NCI-H1694 (cell line): ENCODE data around the gene ADRA2B.
"Not testable (repeated sequence)": the region's sequence is repeated elsewhere in the genome, so short reads cannot be mapped to it uniquely, and the experiment has no call there.

ENCODE experiments used
- DNase-seq: peaks from one replicate; lab custom pipeline; 2025; lab: John Stamatoyannopoulos, UW

The ADRA2B gene

DNA sequence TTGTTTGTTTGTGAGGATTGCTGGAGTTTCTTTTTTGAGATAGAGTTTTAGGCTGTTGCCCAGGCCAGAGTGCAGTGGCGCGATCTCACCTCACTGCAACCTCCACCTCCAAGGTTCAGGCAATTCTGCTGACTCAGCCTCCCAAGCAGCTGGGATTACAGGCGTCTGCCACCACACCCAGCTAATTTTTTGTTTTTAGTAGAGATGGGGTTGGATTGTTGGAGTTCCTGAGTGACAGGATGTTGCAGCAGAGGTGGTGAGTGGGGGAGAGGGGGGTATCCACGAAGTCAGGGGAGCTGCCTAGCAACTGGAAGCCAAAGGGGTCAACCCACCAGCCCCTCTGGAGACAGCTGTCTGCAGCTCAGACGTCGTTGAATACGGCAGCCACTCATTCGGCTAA lies 46.5 kb downstream of the ADRA2B start:
- not testable (repeated sequence) for DNase-seq

DNA sequence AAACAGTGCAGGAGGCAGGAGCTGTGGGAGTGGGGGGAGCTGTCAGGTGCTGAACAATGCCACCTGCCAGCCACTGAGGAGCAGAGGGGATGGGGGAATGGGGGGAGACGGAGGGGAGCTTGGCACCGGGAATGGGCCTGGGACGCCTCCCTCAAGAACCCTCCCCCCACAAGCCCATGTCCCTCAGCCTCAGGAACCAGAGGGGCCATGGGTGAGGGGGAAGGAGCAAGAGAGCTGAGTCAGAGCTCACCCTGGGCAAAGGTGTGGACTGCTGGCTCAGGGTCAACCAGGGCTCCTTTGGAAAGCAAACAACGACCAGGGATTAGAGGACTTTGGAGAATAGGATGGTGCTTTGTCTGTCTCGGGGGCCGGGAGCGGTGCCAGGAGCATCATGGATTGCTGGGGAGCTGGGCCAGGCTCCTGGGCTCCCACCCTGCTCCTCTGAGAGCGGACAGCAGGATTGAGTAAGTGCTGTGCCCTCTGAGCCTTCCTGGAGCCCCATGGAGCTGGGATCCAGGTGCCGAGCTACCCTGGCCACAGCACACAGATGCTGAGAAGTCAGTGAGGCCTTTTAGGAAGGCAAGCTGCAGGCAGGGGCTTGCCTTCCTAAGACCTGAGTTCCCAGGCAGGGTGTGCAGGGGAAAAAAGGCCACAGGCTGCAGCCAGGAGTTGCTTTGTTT lies 48.3 kb downstream of the ADRA2B start:
- not testable (repeated sequence) for DNase-seq

DNA sequence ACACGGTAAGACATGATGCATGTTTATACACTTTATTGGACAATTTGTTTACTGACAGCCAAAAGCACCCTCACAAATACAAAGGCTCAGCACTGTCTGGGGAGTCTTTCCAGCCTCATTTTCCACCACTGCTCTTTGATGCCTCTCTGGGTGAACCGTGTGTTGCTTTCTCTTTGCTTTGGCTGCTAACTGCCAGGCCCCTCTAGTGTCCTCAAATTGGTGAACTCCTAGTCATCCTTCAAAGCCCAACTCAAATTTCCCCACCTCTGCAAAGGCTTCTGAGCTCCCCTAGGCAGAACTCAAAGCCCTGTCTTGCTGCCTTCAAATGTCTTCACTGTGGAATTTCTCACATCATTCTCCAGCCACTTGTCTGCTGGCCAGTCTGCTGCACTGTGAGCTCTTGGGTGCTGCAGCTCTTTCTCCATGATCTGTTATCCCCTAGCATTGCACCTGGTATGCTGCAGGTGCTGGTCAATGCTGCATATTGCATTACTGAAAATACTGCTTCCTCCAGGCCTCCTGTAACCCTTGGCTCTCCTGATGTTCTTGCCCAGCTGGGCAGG lies 49.2 kb downstream of the ADRA2B start:
- DNase-seq: not testable (repeated sequence)

DNA sequence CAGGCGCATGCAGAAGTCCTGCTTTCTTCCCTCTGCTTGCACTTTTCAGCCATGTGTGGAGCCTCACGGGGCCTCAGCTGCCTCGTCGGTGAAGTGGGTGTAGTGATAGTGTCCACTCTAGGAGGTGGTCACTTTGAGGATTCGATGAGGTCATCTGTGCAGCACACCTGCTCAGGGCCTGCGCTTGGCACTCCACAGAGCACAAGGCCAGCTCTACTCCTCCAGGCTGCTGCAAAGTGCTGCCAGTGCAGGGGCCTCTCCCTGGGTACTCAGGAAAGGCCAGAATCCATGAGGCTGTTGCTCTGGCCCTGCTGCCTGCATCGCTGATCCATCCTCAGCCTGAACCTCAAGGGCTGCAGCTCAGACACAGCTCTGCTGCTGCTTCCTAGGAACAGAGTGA lies 49.9 kb downstream of the ADRA2B start:
- DNase-seq: not testable (repeated sequence)

DNA sequence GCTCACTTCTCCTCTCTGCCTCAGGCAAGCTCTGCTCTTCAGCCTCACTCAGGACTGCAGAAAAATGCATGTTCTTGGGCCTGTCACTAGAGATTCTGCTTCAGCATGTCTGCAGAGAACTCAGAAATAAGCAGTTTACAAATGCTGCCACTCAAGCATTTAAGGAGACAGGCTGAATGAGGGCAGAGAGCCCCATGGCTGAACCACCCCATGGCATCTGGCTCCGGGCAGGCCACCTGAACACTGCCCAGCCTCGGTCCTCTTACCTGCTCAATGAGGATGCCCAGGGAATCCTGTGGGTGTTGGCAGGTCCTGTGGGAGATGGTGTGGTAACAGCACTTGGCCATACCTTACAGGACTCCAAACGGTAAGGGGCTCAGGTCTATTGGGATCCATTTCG lies 50.4 kb downstream of the ADRA2B start:
- DNase-seq: not testable (repeated sequence)

DNA sequence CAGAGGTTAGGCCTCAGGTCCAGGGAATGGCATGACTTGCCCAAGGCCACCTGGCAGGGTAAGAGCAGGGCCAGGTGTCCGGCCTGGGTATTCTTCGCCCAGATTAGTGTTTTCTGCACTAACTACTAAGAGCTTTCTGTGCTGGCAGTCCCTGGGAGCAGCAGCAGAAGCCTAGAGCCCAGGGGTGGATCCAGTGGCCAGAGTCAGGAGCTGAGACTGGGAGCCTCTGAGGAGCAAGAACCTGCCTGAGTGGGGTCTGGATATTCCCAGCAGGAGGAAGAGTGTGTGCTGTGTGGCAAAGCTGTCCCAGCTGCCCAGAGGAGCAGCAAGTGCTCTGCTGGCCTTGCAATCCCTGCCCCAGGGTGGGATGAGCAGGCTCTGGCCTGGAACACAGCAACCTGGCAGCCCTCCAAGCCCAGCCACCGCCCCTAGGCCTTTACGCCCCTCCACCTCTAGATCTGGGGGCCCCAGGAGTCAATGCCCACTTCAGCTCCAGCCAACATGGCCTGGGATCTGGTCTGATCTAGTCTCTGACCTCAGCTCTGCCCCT lies 50.9 kb downstream of the ADRA2B start:
- no peak for DNase-seq

DNA sequence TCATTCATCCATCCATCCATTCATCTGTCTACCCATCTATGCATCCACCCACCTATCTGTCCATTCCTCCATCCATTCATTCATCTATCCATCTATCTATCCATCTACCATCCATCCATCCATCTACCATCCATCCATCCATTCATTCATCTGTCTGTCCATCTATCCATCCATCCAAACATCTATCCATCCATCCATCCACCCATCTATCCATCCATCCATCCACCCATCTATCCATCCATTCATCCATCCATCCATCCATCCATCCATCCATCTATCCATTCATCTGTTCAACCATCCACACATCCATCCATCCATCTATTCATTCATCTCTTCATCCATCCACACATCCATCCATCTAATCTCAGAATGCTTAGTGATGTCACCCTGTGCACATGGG lies 51.6 kb downstream of the ADRA2B start:
- not testable (repeated sequence) for DNase-seq

DNA sequence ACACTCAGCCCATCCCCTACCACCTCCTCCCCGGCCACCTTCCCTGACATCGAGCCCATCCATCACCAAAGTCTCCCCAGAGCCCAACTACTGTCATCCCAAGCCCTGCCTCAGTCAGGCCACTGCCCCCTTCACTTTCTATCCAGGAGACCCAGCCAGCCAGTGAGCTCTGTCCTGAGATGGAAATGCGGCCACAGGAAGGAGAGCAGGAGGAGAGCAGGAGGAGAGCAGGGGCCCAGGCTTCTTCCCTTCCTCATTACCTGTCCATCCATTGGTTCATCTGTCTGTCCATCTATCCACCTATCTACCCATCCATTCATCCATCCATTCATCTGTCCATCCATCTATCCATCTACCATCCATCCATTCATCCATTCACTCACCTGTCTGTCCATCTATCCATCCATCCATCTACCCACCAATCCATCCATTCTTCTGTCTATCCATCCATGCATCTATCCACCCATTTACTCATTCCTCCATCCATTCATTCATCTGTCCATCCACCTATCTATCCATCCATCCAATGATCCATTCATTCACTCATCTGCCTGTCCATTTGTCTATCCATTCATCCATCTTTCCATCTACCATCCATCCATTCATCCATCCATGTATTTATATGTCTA lies 52.2 kb downstream of the ADRA2B start:
- DNase-seq: not testable (repeated sequence)

DNA sequence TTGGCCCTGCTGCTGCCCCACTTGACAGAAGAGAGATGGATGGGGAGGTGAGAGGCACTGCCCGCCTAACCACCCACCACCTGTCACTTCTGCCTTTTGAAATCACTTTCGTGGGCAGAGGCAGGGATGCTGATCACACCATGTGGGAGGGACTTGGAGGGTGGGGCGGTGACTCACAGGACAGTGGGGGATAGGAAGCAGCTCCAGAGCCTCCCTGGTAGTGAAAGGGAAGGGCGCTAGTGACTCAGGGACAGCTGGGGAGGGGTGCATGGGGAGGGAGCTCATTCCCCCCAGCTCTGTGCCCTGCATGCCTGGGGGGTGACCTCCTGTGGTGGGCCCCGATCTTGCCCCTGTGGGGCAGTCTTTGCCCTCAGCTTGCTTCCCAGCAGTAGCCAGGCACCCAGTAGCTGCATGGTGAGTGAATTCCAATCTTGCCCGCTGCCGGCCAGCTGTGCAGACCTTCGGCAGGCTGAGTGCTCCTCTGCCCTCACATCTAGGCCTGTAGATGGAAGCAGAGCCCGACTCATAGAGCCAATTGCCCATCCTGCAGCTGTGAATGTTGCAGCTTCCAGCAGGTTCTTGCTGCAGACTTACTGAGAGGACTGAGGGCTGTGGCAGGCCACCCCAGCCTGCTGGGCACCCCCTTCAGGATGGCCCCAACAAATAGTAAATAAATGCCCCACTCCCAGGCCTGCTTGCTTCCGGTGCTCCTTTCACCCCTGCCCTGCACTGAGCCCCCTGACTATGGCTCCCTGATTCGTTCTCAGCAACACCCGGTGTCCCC lies 53.1 kb downstream of the ADRA2B start:
- DNase-seq: not testable (repeated sequence)
